NCI-H345 treated with DMSO at 0.1 percent for 48 hours (cell line): Measurements from ENCODE around the gene SLC24A1.

ENCODE experiments used
- DNase-seq: peaks from one replicate; lab custom pipeline; 2025; ENCODE audit not compliant: unreplicated experiment; lab: John Stamatoyannopoulos, UW

The SLC24A1 gene

GRCh38 chr15:65618560-65619109, 3.1 kb upstream of the SLC24A1 start:
- no peak for DNase-seq

- no peak for DNase-seq
These were observed 2.0 kb upstream of the SLC24A1 start for GRCh38 chr15:65619626-65620290.

GRCh38 chr15:65620833-65621232, 905 bp upstream of the SLC24A1 start:
- no peak for DNase-seq

GRCh38 chr15:65623103-65623502, 1.4 kb downstream of the SLC24A1 start:
- DNase-seq: no peak

- no peak for DNase-seq
These were observed 5.1 kb downstream of the SLC24A1 start for GRCh38 chr15:65626856-65627255.

GRCh38 chr15:65629548-65629947, 7.8 kb downstream of the SLC24A1 start:
- DNase-seq: no peak

GRCh38 chr15:65630760-65631159, 9.0 kb downstream of the SLC24A1 start:
- DNase-seq: no peak

GRCh38 chr15:65631503-65631902, 9.8 kb downstream of the SLC24A1 start:
- DNase-seq: no peak

GRCh38 chr15:65632780-65633375, 11.1 kb downstream of the SLC24A1 start:
- DNase-seq: no peak

- no peak for DNase-seq
These were observed 12.0 kb downstream of the SLC24A1 start for GRCh38 chr15:65633752-65634151.

GRCh38 chr15:65634356-65634755, 12.6 kb downstream of the SLC24A1 start:
- no peak for DNase-seq

- no peak for DNase-seq
These were observed 16.4 kb downstream of the SLC24A1 start for GRCh38 chr15:65638109-65638508.

- DNase-seq: peak; percentile 39
These were observed 16.9 kb downstream of the SLC24A1 start for GRCh38 chr15:65638681-65639089.

GRCh38 chr15:65639509-65639908, 17.8 kb downstream of the SLC24A1 start:
- no peak for DNase-seq

- DNase-seq: no peak
These were observed 20.2 kb downstream of the SLC24A1 start for GRCh38 chr15:65641768-65642475.

GRCh38 chr15:65642594-65642993, 20.9 kb downstream of the SLC24A1 start:
- DNase-seq: no peak

GRCh38 chr15:65644282-65644681, 22.5 kb downstream of the SLC24A1 start:
- no peak for DNase-seq

- DNase-seq: no peak
These were observed 23.7 kb downstream of the SLC24A1 start for GRCh38 chr15:65645392-65645791.

GRCh38 chr15:65646486-65646885, 24.7 kb downstream of the SLC24A1 start:
- DNase-seq: no peak

- no peak for DNase-seq
These were observed 28.7 kb downstream of the SLC24A1 start for GRCh38 chr15:65650312-65651041.

GRCh38 chr15:65651042-65651322, 29.2 kb downstream of the SLC24A1 start:
- no peak for DNase-seq
